Measurements from ENCODE around the gene CHN1.

CHN1 gene, protein sequence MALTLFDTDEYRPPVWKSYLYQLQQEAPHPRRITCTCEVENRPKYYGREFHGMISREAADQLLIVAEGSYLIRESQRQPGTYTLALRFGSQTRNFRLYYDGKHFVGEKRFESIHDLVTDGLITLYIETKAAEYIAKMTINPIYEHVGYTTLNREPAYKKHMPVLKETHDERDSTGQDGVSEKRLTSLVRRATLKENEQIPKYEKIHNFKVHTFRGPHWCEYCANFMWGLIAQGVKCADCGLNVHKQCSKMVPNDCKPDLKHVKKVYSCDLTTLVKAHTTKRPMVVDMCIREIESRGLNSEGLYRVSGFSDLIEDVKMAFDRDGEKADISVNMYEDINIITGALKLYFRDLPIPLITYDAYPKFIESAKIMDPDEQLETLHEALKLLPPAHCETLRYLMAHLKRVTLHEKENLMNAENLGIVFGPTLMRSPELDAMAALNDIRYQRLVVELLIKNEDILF

DNA sequence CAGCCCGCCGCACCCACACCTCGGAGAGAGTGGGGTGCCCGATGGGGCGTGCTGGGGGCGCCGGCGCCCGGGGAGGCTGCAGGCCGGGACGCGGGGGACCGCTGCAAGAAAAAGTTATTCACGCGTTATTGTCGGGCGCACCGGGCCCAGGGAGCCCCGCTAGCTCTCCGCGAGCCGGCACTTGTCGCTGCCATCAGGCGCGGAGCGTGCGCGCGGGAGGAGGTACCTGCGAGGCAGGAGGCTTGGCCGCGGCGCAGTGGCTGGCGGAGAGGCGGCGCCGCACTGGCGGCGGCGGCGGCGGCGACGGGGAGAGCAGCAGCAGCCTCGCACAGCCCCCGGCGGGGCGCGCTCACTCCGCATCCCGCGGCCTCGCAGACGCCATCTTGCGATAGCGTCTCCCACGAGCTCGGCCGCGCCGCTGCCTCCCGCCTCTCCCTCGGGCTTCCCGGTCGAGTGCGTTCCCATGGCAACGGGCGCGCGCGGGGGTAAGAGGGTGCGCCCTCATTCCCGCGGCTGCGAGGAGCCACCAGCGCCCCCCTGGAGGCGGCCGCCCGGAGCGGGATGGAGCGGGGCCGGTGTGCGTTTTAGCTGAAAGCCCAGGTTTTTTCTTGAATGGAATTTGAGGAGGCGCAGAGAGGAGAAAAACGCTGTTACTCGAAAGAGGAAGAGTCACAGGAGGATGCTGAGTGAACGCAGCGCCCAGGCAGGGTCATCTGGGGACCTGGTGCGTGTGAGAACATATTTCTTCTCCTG, at the start of gene CHN1:
Gene CHN1 (minus strand): TSS at position 402 of the 753 bp plus-strand sequence. CDS start 469 bp downstream, outside the sequence.
- DNase-seq (ENCODE audit: low read depth in 2 of 2), result peak; percentile 36 to 57

DNA sequence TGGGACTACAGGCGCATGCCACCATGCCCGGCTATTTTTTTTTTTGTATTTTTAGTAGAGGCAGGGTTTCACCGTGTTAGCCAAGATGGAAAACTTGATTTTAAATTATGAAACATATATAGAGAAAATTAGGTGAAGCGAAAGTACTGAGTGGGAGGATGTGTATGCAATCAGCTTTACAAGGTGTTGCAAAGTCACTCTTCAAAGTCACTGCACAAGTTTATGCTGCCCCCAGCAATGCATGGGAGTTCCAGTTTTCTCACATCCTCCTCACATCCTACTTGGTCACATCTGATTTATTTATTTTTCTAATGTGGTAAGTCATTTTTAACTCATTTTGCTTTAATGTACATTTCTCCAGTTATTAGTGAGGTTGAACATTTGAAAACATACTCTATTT, 49.2 kb upstream of the CHN1 start:
- no peak for DNase-seq (ENCODE audit: low read depth in 2 of 2)

DNA sequence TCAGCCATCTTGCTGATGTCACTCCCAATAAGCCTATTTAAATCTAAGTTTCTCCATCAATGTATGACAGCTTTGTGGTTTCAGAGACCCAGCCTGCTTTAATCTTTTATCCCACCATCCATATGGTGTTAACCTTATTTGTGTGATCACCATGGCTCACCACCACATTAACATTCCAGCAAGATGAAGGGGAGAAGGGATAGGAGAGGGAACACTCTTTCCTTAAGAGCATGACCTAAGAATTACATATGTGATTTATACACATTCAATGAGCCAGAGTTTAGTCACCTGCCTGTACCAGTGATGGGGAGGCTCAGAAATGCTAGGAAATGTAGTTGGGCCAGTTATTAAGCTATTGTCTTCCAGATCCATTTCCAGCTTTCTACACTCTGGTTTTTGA, 44.5 kb upstream of the CHN1 start:
- no peak for DNase-seq (ENCODE audit: low read depth in 2 of 2)

DNA sequence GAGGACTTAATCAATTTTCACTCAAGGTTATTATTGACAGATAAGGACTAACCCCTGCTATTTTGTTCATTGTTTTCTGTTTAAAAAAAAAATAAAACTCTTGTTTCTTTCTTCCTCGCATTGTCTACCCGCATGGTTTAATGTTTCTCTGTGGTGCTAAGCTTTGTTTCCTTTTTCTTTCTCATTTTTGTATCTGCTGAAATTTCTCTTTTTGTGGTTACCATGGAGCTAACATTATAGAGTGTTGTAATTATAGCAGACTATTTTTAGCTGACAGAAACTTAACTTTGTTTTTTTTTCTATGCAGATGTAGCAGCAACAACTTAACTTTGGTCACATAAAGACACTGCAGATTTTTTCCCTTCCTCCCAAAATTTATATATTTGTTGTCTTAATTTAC, 43.1 kb upstream of the CHN1 start:
- DNase-seq (ENCODE audit: low read depth in 2 of 2), result no peak

DNA sequence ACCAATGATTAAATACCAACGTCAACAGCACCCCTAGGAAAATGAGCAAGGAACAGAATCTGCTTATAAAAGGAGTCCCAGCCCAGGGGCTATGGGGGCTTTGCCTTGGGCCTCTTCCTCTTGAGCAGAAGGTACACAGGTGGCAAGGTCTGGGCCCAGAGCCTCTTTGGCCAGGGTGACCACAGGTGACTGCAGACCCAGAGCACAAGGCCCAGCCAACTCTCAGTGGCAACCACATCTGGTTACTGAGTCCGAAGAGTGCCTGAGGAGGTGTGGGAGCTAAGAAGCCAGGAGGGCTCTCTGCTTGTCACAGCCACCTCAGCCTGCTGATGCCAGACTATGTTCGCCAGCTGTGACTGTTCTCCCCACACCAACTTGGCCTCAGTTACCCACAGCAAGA, 34.3 kb upstream of the CHN1 start:
- DNase-seq (ENCODE audit: low read depth in 2 of 2), result no peak

DNA sequence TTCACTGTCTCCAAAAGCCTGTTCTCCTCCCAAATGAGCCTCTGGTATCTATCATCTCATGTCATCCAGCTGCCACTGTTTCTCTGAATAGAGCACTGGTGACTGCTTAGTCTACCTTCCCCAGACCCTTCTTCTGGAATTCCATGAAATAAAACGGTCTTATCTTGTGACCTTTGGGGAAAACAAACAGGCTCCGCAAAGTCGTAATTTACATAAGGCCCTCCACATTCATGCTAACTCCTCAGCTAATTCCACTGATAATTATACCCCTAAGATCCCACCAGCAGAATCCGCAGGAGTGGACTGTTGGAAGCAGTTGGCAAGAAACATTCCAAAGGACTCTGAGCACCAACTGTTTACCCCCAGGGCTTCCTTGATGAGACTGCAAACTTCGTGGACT, 33.9 kb upstream of the CHN1 start:
- no peak for DNase-seq (ENCODE audit: low read depth in 2 of 2)

DNA sequence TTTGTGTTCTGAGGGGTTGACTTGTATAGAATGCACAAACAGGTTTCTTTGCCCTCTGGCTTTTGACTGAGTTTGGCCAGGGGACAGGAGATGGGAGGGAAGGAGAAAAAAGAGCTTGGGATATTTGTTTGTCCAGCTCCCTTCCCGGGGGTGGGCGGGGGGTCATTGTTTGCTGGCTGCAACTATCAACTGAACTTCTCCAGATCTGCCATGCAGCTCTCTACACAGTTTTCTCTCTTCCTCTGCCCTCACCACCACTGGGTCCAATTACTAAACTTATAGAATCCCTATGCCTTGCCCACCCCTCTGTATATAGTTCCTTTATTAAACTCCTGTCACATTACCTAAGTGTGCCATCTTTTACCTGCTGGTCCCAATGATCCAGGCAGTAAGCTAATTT, 32.8 kb upstream of the CHN1 start:
- no peak for DNase-seq (ENCODE audit: low read depth in 2 of 2)

DNA sequence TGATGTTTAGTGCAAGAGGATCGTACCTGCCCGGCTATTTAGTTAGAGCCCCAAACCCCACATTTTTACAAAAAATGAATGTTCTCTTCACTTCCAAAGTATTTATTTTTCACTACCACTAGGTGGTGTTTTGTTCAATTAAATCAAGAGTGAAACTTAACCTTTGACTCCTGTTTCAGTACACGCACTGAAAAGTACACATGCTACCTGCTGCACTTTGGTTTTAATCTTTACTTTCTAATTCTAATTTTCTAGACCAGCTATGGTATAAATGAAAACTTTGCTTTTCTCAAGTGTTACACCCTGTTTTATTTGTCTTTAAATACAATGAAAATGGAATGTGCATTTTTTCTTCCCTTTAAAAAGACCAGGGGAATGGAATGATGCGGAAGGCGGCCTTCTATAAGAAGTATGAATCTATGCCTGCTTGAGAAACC, 31.4 kb upstream of the CHN1 start:
- DNase-seq (ENCODE audit: low read depth in 2 of 2), result no peak

DNA sequence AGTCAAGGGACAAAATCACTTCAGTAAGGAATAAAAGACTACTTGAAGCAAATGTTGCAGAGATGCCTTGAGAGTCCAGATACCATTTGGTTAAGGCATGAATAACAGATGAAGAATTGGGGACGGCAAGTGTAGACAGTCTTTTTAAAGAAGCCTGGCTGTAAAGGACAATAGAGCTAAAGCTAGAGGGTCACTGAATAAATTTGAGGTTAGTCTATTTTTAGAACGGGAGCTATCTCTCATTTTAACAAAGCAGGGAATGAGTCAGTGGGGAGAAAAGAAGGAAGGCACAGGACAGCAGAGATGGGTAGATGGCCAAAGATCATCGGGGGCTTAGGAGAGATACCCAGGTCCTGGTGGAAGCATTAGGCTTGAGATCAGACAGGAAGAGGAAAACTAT, 30.6 kb upstream of the CHN1 start:
- no peak for DNase-seq (ENCODE audit: low read depth in 2 of 2)

DNA sequence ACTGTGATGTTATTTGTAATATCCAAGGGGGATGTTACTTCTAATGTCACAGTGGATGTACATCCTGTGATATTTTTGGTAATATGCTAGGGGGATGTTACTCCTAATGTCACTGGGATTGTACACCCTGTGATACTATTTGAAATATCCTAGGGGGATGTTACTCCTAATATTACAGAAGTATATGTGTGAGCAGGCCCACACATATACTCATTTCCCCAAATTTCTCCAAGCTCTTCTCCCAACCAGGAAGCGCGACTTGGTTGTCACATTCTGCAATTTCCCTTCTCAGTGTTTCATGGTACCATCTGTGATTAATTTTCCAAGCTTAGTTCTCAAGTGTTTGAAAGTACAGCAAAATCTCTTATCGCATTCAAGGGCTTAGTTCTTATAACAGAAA, 29.5 kb upstream of the CHN1 start:
- DNase-seq (ENCODE audit: low read depth in 2 of 2), result no peak

DNA sequence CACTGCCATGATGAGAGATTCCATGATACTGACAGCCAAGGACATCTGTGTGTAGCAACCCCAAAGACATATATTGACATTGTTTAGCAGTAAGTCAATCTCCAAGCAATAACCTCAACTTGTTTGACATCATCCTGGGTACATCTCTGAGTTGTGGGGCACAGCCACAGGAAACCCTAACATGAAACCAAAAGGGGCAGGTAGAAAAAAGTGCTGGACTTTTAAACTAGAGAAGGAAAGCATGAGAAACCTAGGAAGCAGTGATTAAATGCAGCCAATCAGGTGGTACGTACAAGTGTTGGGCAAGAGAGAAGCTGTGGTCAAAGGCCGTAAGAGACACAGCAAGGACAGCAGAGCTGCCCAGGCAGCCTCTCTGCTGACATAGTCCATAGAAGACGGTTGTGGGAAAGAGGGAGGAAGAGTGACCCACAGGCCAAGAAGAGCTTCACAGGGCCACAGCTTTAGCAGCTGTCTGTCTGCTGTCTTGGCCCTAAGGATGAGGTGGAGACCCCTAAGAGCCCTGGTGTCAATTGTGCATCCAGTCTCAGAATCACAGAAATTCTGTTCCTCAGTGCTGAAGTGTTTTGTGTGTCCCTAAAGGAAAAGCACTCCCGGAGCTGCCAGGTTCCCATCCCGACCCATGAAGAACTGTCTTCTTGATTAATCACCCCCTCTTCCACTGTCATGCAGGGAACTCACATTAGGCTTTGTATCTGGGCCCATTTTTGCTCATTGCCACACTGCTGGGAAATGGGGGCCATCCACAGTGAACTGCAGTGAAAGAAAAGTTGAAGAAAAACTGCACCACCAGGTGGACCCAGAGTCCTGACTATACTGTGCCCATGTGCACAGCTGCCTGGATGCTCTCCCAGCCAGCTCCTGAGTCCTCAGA, 25.4 kb upstream of the CHN1 start:
- DNase-seq (ENCODE audit: low read depth in 2 of 2), result no peak

DNA sequence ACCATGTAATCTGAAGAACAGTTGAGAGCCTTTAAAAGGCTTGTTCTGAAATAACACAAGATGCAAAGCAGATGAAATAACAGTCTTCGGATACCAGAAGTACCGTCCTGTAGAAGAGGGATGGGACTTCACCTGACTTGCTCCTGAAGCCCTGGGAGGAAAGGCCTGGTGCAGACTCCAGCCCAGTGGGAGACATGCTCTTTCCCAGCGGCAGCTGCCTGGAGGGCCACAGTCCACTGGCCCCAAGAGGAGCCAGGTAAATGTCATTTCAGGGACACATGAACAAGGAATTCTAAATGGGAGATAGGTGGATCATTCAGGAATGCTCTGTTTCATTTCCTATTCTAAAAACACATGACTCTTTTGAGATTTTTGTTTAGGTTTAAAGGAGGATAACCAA, 22.6 kb upstream of the CHN1 start:
- no peak for DNase-seq (ENCODE audit: low read depth in 2 of 2)

DNA sequence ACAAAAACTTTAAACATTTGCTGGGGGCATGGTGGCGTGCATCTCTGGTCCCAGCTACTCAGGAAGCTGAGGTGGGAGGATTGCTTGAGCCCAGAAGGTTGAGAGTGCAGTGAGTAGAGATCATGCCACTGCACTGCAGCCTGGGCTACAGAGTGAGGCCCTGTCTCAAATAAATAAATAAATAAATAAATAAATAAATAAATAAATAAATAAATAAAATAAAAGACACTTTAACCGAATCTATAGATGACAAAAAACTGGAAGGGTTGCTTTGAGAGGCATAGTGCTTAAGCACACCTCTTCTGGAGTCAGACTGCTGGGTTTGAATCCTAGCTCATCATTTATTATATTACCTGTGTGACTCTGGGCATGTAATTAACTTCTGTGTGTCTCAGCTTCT, 21.2 kb upstream of the CHN1 start:
- DNase-seq (ENCODE audit: low read depth in 2 of 2), result no peak

DNA sequence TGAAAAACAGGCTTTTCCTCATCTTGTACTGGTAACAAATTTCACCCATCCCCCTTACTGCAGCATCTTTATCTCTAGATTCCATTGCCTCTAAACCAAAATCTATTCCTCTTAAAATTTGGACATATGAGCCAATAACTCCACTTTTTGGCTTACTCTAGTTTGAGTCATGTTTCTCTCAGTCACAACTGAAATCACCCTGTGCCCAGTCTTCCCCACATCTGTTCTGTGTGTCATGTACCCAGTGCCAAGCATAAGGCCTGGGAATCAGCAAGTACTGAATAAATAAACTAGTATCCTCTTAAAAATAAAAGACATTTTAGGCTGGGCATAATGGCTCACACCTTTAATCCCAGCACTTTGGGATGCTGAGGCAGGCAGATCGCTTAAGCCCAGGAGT, 20.8 kb upstream of the CHN1 start:
- no peak for DNase-seq (ENCODE audit: low read depth in 2 of 2)

DNA sequence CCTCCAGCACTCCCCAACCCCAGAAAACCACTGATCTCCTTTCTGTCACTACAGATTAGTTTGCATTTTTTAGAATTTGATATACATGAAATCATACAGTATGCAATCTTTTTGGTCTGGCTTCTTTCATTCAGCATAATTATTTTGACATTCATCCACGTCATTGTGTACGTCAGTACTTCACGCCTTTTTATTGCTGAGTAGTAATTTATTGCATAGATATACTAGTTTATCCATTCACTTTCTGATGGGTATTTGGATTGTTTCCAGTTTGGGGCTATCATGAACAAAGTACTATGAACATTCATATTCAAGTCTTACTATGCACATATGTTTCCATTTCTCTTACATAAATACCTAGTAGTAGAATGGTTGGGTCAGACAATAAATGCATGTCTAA, 20.1 kb upstream of the CHN1 start:
- DNase-seq (ENCODE audit: low read depth in 2 of 2), result no peak

DNA sequence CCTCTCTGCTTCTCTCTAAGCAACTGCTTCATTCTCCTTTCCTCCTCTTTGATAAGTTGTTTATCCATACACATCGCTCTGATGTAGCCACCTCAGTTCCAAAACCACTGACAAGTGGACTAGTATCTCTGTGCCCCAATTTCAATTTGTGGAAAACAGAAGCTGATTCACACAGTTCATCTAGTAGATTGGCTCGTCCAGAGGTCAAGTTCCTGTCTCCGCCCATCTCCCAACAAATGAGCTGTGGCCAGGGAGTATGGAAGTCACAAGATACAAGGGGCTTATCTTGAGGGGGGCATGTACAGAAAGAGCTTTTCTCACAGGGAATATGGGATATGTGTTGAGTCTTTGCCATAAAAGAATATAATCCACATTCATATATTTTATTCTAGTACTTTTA, 17.7 kb upstream of the CHN1 start:
- DNase-seq (ENCODE audit: low read depth in 2 of 2), result no peak

DNA sequence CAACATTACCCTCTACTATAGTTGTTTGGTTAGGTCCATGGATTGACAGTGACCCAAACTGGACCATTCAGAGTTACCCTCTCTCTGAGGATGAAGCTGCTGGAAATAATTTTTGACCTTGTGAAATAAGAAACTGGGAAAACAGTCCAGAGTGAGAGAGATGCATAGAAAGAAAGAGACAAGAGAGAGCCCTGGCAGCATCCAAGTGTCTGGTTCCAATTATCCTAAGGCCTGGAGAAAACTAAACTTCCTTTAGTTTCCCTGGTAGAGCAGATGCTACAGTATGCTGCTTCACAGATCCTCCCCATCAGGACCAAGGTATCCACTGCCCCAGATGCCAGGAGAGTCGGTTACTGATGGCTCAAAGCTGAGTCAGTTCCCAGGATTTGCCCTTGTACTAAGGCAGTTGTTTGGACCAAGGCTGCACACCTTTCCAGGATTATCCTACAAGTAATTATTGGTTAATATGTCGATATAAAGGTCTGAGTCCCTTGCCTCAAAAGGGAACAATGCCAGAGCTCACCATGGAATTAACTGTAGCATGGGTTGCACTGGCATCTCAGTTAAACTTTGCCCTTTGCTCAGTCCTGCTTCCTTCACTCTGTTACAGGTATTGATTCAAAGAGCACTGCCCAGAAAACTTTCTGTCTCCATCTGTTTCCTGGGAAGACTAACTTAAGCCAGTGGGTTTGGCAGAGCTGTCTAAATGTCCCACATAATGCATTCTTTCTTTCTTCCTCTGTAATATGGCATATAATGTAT, 14.6 kb upstream of the CHN1 start:
- DNase-seq (ENCODE audit: low read depth in 2 of 2), result no peak

DNA sequence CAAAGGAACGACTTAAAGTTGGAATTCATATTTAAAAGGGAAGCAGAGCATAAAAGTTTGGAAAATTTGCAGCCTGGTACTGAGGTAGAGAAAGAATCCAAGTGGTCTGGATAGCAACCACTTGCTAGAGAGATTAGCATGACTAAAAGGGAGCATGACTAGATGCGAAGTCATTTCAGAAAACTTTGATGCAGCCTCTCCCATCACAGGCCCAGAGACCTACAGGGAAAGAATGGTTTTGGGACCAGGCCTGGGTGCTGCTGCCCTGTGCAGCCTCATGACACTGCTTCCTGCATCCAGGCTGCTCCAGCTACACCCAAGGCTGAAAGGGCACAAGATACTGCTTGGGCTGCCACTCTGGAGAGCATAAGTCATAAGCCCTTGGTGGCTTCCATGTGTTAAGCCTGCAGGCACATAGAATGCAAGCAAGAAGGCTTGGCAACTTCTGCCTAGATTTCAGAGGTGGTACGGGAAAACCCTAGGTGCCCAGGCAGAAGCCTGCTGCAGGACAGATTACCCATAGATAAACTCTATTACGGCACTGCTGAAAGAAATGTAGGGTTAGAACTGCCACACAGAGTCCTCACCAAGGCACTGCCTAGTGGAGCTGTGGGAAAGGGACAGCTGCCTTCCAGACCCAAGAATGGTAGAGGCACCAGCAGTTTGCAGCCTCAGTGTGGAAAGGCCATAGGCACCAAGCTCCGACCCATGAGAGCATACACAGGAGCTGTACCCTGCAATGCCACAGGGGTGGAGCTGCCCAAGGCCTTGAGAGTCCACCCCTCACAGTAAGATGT, 12.6 kb upstream of the CHN1 start:
- DNase-seq (ENCODE audit: low read depth in 2 of 2), result no peak

DNA sequence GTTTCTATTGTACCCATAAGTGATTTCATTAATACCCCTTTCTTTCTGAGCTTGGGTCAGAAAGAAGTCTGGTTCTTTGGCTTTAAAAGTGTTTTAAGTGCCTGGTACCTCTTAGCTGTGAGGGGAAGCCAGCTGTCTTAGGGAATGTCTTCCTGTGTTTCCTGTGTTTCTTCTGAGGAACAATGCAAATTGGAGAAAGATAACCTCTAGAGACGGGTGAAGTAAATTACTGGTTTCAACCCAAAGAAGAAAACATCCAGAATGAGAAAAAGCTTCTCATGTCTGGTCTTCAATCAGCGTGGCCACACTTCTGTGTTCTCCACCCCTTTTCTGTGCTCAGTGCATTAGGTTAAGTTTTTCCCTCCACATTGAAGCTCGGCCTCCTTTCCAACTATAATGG, 10.2 kb upstream of the CHN1 start:
- no peak for DNase-seq (ENCODE audit: low read depth in 2 of 2)

DNA sequence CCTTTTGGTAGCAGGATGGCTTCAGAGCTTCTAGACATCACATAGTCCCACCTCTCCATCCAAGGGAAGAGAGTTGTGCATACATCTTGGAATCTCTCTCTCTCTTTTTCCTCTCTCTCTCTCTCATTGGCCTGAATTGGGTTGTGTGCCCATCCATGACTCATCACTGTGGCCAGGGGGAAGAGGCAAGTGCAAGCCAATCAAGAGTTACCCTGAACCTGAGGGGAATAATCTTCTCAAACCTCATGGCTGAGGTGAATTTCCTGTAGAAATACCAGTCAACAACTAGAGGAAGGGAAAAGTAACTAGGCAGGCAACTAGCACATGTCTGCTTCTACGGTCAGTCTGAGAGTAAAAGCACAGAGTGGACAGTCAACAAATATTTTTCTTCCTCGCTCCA, 7.3 kb upstream of the CHN1 start:
- no peak for DNase-seq (ENCODE audit: low read depth in 2 of 2)

DNA sequence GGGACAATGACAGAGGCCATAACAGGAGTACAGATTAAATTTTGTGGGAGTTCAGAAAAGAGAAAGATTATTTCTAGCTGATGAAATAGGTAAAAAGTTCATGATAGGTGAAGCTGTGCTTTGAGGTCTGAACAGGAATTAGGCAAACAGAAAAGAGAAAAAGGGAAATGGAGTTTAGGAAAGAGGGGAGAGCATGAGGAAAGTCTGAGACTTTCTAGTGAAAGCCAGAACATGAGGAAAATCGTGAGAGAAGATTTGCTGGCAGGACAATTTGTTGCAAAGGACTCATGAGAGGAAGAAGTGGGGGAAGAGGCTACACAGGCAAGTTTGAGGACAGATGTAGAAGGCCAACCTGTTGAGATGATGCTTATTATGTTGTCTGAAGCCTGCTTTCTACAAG, 6.3 kb upstream of the CHN1 start:
- no peak for DNase-seq (ENCODE audit: low read depth in 2 of 2)

All from stimulated activated CD4-positive, alpha-beta T cell treated with anti-CD3 and anti-CD28 coated beads, Interleukin-12 subunit alpha, Interleukin-12 subunit beta, amount 100 ng/mL, for 24 hours (primary cell).